Peyer's patch (tissue), 4 donors: ENCODE data around the gene PPARA. TPM values are rescaled to one million over a fixed set of nuclear protein-coding genes. Genes with fewer than 3 reads are reported as not detected.

Experiments
- DNase-seq, 3 donors: peaks; one replicate each; pipeline ENCODE4 v3.0.0-alpha.2; 2017 to 2019
- H3K27ac ChIP-seq, 4 donors: fragments of 200-600 bp; sonication (generic); one replicate each; pipeline ENCODE4 v1.5.1; 2016 to 2019
- H3K27me3 ChIP-seq, 2 donors: fragments of 200-600 bp; sonication (generic); one replicate each; pipeline ENCODE4 v1.5.1; 2019
- H3K36me3 ChIP-seq, 3 donors: fragments of 200-600 bp; sonication (generic); one replicate each; pipeline ENCODE4 v1.5.1; 2016 to 2019
- H3K4me1 ChIP-seq, 4 donors: fragments of 200-600 bp; sonication (generic); one replicate each; pipeline ENCODE4 v1.5.1; 2016 to 2019
- H3K4me3 ChIP-seq, 4 donors: fragments of 200-600 bp; sonication (generic); 1 replicate in 3 of 4; 2 replicates in 1 of 4; pipeline ENCODE4 v1.5.1; 2016 to 2019; ENCODE audit warnings: mild to moderate bottlenecking in 1 of 4
- H3K9me3 ChIP-seq, 4 donors: fragments of 200-600 bp; sonication (generic); one replicate each; pipeline ENCODE4 v1.5.1; 2016 to 2019; ENCODE audit warnings: mild to moderate bottlenecking in 1 of 4
- POLR2A ChIP-seq, 2 donors: fragments of 450-650 bp; IDR thresholded peaks; one replicate each; pipeline ENCODE4 v1.5.1; 2017; ENCODE audit warnings: antibody characterized with exemption in 2 of 2, mild to moderate bottlenecking in 2 of 2, moderate library complexity in 2 of 2
- total RNA-seq, 4 donors: library from RNA; depleted of rRNA; stranded (reverse); fragments of >200 nt; gene quantifications; one replicate each; pipeline ENCODE4 v1.1.0, GENCODE V29; 2016
- TF ChIP-seq, protein P1 (sequence below), 6 experiments: fragments of 450-650 bp in 4 of 6; fragments of 200-600 bp in 2 of 6; sonication (generic) in 1 of 6; IDR thresholded peaks; one replicate each; pipeline ENCODE4 v1.5.1; 2017 to 2019; ENCODE audit warnings: antibody characterized with exemption in 6 of 6, mild to moderate bottlenecking in 3 of 6, moderate library complexity in 1 of 6

Gene PPARA
- total RNA-seq, 4 donors from 2014 or later, result 21.5 to 231 (median 189) TPM

- DNase-seq, result no peak
- H3K27ac ChIP-seq, result no peak overlapping the region
- H3K4me3 ChIP-seq, result no peak overlapping the region
- no peak for TF ChIP-seq POLR2A (IDR thresholded peaks at IDR 0.05)
- TF ChIP-seq, protein P1, sequence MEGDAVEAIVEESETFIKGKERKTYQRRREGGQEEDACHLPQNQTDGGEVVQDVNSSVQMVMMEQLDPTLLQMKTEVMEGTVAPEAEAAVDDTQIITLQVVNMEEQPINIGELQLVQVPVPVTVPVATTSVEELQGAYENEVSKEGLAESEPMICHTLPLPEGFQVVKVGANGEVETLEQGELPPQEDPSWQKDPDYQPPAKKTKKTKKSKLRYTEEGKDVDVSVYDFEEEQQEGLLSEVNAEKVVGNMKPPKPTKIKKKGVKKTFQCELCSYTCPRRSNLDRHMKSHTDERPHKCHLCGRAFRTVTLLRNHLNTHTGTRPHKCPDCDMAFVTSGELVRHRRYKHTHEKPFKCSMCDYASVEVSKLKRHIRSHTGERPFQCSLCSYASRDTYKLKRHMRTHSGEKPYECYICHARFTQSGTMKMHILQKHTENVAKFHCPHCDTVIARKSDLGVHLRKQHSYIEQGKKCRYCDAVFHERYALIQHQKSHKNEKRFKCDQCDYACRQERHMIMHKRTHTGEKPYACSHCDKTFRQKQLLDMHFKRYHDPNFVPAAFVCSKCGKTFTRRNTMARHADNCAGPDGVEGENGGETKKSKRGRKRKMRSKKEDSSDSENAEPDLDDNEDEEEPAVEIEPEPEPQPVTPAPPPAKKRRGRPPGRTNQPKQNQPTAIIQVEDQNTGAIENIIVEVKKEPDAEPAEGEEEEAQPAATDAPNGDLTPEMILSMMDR (IDR thresholded peaks at IDR 0.05), result no peak
- H3K27me3 ChIP-seq, result no peaks in the 10 kb centered on the region
- H3K4me1 ChIP-seq, result no peaks in the 10 kb centered on the region
- no peaks in the 10 kb centered on the region for H3K9me3 ChIP-seq
- H3K36me3 ChIP-seq, result peaks cover 0 to 64% (median 0%) of the 10 kb centered on the region in 3 donors
Measured at GRCh38 chr22:46226577-46226976, 76.3 kb downstream of the PPARA start.

- no peaks in the 10 kb centered on the region for H3K4me1 ChIP-seq
- DNase-seq, result no peak
- no peaks in the 10 kb centered on the region for H3K9me3 ChIP-seq
- no peak overlapping the region for H3K4me3 ChIP-seq
- no peak overlapping the region for H3K27ac ChIP-seq
- no peaks in the 10 kb centered on the region for H3K27me3 ChIP-seq
- peaks cover 0 to 61% (median 0%) of the 10 kb centered on the region in 3 donors for H3K36me3 ChIP-seq
- TF ChIP-seq POLR2A (IDR thresholded peaks at IDR 0.05), result no peak
Measured at GRCh38 chr22:46229701-46230100, 79.4 kb downstream of the PPARA start.

GRCh38 chr22:46230262-46230901 lies 80.1 kb downstream of the PPARA start:
- H3K27ac ChIP-seq, result no peak overlapping the region
- no peaks in the 10 kb centered on the region for H3K27me3 ChIP-seq
- no peaks in the 10 kb centered on the region for H3K9me3 ChIP-seq
- DNase-seq, result no peak
- H3K4me1 ChIP-seq, result no peaks in the 10 kb centered on the region
- no peak overlapping the region for H3K4me3 ChIP-seq
- peaks cover 0 to 58% (median 0%) of the 10 kb centered on the region in 3 donors for H3K36me3 ChIP-seq
- TF ChIP-seq, protein P1 (IDR thresholded peaks at IDR 0.05), result no peak
- no peak for TF ChIP-seq POLR2A (IDR thresholded peaks at IDR 0.05)

DNA sequence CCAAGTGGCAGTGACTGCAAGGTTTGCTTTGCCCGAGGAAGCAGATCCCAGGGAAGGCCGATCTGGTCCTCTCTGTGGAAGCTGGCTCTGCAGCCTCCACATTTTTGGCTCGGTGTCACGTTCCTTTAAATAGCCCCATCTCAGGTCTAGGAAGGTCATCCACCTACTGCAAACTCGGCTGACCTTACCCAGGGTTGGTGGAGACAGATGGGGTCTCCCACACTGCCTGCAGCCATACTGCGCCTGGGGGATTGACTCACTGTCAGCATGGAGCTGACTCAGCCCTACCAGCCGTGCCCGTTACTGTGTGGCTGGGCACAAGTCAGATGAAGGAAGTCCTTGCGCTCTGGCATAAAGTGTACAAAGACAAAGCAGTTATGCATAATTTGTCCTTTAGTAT lies 82.9 kb downstream of the PPARA start:
- no peak for DNase-seq
- TF ChIP-seq, protein P1 (IDR thresholded peaks at IDR 0.05), result no peak
- no peak for TF ChIP-seq POLR2A (IDR thresholded peaks at IDR 0.05)
- H3K27ac ChIP-seq, result no peak overlapping the region
- no peaks in the 10 kb centered on the region for H3K27me3 ChIP-seq
- no peak overlapping the region for H3K4me3 ChIP-seq
- H3K36me3 ChIP-seq, result peaks cover 0 to 68% (median 0%) of the 10 kb centered on the region in 3 donors
- no peaks in the 10 kb centered on the region for H3K4me1 ChIP-seq
- no peaks in the 10 kb centered on the region for H3K9me3 ChIP-seq

- Histone ChIP-seq H3K27me3 (no peaks in the 10 kb centered on the region), H3K27ac (no peak overlapping the region), H3K36me3 (peaks cover 0 to 81% (median 0%) of the 10 kb centered on the region in 3 donors), H3K4me3 (no peak overlapping the region), H3K4me1 (peaks cover 0 to 9% (median 5%) of the 10 kb centered on the region in 4 donors), H3K9me3 (no peaks in the 10 kb centered on the region)
- no peak for DNase-seq
- no peak for TF ChIP-seq POLR2A (IDR thresholded peaks at IDR 0.05)
- TF ChIP-seq, protein P1 (IDR thresholded peaks at IDR 0.05), result no peak
Measured at GRCh38 chr22:46234969-46235368, 84.6 kb downstream of the PPARA start.

DNA sequence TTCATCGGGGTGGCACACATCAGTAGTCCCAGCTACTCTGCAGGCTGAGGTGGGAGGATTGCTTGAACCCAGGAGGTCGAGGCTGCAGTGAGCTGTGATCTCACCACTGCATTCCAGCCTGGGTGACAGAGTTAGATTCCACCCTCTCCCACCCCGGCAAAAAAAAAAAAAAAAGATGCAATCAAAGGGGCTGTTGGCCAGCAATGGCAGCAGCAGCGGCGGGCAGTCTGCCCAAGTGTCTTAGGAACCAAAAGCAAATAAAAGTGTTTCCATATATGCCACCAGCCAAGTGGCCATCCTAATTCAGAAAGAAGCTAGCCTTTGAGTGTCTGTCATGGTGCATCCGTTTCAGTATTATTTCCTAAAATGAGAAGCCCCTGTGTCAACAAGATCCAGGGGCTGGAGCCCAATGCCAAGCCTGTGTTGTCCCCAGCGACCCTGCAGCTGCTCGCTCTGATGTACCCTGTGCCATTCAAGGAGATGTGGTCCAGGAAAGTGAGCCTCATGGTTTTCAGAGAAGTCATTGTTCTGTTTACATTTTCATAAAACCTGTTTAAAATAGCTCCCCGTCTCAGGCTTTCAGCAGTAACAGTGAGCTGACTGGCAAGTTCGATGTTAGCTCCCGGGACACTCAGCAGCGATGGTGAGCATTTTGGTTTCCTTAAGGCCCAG lies 87.3 kb downstream of the PPARA start:
- peak overlapping the region in 1 of 4 donors; percentile 45 for H3K27ac ChIP-seq
- no peaks in the 10 kb centered on the region for H3K27me3 ChIP-seq
- DNase-seq, result no peak
- peaks cover 0 to 62% (median 0%) of the 10 kb centered on the region in 3 donors for H3K36me3 ChIP-seq
- H3K4me3 ChIP-seq, result no peak overlapping the region
- peaks cover 6 to 15% (median 13%) of the 10 kb centered on the region in 4 donors for H3K4me1 ChIP-seq
- TF ChIP-seq POLR2A (IDR thresholded peaks at IDR 0.05), result no peak
- TF ChIP-seq, protein P1 (IDR thresholded peaks at IDR 0.05), result no peak
- H3K9me3 ChIP-seq, result no peaks in the 10 kb centered on the region
